HL-60 (cell line): ENCODE data around the gene MISP3.
"Not testable (repeated sequence)": the region's sequence is repeated elsewhere in the genome, so short reads cannot be mapped to it uniquely, and the experiment has no call there.

Experiments
- GABPA ChIP-seq: IDR thresholded peaks from 2 replicates; pipeline ENCODE4 v1.6.1; 2012; ENCODE audit warnings: low read depth
- POLR2AphosphoS5 ChIP-seq: IDR thresholded peaks from 2 replicates; pipeline ENCODE4 v1.6.1; 2012; ENCODE audit warnings: low read depth
- TF ChIP-seq, protein P1 (sequence below): IDR thresholded peaks from one replicate; pipeline ENCODE4 v1.5.1; 2011; ENCODE audit warnings: low read length, control low read depth, inconsistent platforms; ENCODE audit not compliant: insufficient read depth

GRCh38 chr19:14026652-14027192 lies 45.9 kb upstream of the MISP3 start:
- TF ChIP-seq, protein P1, sequence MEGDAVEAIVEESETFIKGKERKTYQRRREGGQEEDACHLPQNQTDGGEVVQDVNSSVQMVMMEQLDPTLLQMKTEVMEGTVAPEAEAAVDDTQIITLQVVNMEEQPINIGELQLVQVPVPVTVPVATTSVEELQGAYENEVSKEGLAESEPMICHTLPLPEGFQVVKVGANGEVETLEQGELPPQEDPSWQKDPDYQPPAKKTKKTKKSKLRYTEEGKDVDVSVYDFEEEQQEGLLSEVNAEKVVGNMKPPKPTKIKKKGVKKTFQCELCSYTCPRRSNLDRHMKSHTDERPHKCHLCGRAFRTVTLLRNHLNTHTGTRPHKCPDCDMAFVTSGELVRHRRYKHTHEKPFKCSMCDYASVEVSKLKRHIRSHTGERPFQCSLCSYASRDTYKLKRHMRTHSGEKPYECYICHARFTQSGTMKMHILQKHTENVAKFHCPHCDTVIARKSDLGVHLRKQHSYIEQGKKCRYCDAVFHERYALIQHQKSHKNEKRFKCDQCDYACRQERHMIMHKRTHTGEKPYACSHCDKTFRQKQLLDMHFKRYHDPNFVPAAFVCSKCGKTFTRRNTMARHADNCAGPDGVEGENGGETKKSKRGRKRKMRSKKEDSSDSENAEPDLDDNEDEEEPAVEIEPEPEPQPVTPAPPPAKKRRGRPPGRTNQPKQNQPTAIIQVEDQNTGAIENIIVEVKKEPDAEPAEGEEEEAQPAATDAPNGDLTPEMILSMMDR, result not testable (repeated sequence)
- not testable (repeated sequence) for TF ChIP-seq POLR2AphosphoS5, GABPA
